ENCODE measurements around the gene KRTAP10-6. TPM values are rescaled to one million over a fixed set of nuclear protein-coding genes. Genes with fewer than 3 reads are reported as not detected.
A peak's percentile ranks its signal among the peaks of the same experiment; 100 is the strongest.

The KRTAP10-6 gene
- total and polyA plus RNA-seq, 2 donors from 2014 or later, result not detected

DNA sequence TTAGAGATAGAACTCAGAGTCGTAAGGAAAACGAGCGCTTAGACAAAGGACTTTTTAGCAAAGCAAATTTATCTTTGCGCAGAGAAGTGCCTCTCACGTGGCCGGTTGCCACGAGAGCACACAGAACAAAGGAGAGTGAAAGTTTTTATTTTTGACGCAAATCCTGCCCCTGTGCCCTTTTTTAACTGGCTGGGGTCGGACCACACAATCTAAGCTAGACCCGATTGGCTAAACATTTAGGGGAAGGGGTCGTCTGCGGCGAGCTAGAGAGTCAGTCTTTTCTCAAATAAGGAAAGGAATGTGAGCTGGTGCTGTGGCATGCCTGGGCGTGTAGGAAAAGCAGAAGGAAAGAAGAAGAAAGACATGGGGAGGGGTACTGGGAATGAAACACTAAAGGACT lies 43.4 kb downstream of the KRTAP10-6 start:
- TF ChIP-seq, protein P1, sequence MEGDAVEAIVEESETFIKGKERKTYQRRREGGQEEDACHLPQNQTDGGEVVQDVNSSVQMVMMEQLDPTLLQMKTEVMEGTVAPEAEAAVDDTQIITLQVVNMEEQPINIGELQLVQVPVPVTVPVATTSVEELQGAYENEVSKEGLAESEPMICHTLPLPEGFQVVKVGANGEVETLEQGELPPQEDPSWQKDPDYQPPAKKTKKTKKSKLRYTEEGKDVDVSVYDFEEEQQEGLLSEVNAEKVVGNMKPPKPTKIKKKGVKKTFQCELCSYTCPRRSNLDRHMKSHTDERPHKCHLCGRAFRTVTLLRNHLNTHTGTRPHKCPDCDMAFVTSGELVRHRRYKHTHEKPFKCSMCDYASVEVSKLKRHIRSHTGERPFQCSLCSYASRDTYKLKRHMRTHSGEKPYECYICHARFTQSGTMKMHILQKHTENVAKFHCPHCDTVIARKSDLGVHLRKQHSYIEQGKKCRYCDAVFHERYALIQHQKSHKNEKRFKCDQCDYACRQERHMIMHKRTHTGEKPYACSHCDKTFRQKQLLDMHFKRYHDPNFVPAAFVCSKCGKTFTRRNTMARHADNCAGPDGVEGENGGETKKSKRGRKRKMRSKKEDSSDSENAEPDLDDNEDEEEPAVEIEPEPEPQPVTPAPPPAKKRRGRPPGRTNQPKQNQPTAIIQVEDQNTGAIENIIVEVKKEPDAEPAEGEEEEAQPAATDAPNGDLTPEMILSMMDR (IDR thresholded peaks at IDR 0.05; ENCODE audit: borderline replicate concordance, extremely low read depth, insufficient read depth), result no peak
- no peak for FAIRE-seq
- peak in 1 of 5 donors; percentile 38 for DNase-seq
- Histone ChIP-seq H3K9me3 (ENCODE audit: control insufficient read depth in 2 of 3, insufficient read depth in 1 of 3, low read length in 3 of 3) (no peaks in the 10 kb centered on the region), H3K4me3 (ENCODE audit: low read length in 3 of 3) (no peak overlapping the region), H3K4me1 (ENCODE audit: control insufficient read depth in 2 of 3, insufficient read depth in 2 of 3, low read depth in 1 of 3, low read length in 3 of 3) (no peaks in the 10 kb centered on the region), H3K9ac (ENCODE audit: low read length in 3 of 3) (no peak overlapping the region), H3K36me3 (ENCODE audit: control insufficient read depth in 2 of 3, insufficient read depth in 3 of 3, low read length in 3 of 3) (no peaks in the 10 kb centered on the region), H3K27ac (ENCODE audit: low read depth in 2 of 2, low read length in 2 of 2) (no peak overlapping the region), H3K27me3 (ENCODE audit: control insufficient read depth, insufficient read depth, low read length) (no peaks in the 10 kb centered on the region)
- intact Hi-C loops (cut with DNase I), result no loop called here

DNA sequence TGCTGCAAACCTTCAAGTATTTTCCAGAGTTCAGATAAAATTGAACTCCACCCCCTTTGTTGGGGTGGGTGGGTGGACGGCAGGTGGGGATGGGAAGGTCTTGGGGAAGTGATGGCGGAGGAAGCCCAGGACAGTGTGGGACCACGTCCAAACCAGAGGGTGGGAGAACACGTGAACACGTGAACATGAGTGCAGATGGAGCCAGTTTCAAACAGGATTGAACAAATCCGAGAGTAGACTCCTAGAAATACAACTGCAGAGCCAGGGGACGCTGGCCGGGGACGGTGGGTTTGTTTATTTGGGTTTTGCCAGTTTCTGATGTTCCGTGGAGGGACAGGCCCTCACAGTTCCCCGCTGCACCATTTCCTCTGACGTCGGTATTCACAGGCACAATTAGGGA lies 43.9 kb downstream of the KRTAP10-6 start:
- DNase-seq (no peak), FAIRE-seq (no peak)
- H3K27ac ChIP-seq (ENCODE audit: low read depth in 2 of 2, low read length in 2 of 2), result no peak overlapping the region
- TF ChIP-seq, protein P1 (IDR thresholded peaks at IDR 0.05; ENCODE audit: borderline replicate concordance, extremely low read depth, insufficient read depth), result no peak
- H3K9ac ChIP-seq (ENCODE audit: low read length in 3 of 3), result no peak overlapping the region
- H3K4me3 ChIP-seq (ENCODE audit: low read length in 3 of 3), result no peak overlapping the region
- no peaks in the 10 kb centered on the region for H3K36me3 ChIP-seq (ENCODE audit: control insufficient read depth in 2 of 3, insufficient read depth in 3 of 3, low read length in 3 of 3)
- intact Hi-C loops (cut with DNase I), result no loop called here
- no peaks in the 10 kb centered on the region for H3K9me3 ChIP-seq (ENCODE audit: control insufficient read depth in 2 of 3, insufficient read depth in 1 of 3, low read length in 3 of 3)
- no peaks in the 10 kb centered on the region for H3K4me1 ChIP-seq (ENCODE audit: control insufficient read depth in 2 of 3, insufficient read depth in 2 of 3, low read depth in 1 of 3, low read length in 3 of 3)
- H3K27me3 ChIP-seq (ENCODE audit: control insufficient read depth, insufficient read depth, low read length), result no peaks in the 10 kb centered on the region

DNA sequence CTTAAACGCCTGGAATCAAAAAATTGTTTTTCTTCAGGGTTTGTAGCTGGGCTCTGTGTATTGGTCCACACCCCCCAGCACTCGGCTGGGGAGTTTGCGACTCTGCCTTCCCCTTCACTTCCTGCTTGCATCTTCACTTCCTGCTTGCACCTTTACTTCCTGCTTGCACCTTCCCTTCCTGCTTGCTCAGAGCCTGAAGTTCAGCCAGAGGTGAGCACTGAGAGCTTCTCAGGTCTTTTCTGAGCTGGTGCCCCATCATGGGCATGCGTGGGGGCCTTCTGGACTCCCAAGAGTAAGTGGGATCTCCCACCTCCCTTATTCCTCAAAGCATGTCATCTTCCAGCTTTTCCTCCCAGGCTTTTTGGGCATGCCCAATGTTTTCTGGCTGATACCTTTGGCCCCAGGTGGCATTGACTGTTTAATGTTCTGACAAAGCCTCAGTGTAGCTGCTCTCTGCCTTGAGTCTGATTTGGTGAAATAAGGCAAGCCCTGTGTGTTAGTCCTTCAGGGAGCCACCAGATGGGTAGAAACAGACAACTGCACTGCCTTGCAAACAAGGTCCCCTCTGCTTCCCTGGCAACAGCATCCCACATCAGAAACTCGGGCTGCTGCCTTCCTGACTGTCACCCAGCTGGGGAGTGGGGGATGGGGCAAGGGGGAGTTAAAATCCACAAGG lies 44.5 kb downstream of the KRTAP10-6 start:
- H3K27ac ChIP-seq (ENCODE audit: low read depth in 2 of 2, low read length in 2 of 2), result no peak overlapping the region
- no peak for DNase-seq

More for the DNA sequence above, 44.5 kb downstream of the KRTAP10-6 start:
- Histone ChIP-seq H3K9me3 (ENCODE audit: control insufficient read depth in 2 of 3, insufficient read depth in 1 of 3, low read length in 3 of 3) (peaks cover 0 to 2% (median 0%) of the 10 kb centered on the region in 3 donors), H3K36me3 (ENCODE audit: control insufficient read depth in 2 of 3, insufficient read depth in 3 of 3, low read length in 3 of 3) (no peaks in the 10 kb centered on the region), H3K27me3 (ENCODE audit: control insufficient read depth, insufficient read depth, low read length) (no peaks in the 10 kb centered on the region), H3K4me3 (ENCODE audit: low read length in 3 of 3) (no peak overlapping the region), H3K4me1 (ENCODE audit: control insufficient read depth in 2 of 3, insufficient read depth in 2 of 3, low read depth in 1 of 3, low read length in 3 of 3) (no peaks in the 10 kb centered on the region), H3K9ac (ENCODE audit: low read length in 3 of 3) (no peak overlapping the region)
- FAIRE-seq, result no peak
- TF ChIP-seq, protein P1 (IDR thresholded peaks at IDR 0.05; ENCODE audit: borderline replicate concordance, extremely low read depth, insufficient read depth), result no peak
- intact Hi-C loops (cut with DNase I), result no loop called here

Measured in kidney (tissue), 14 donors.